MM.1S (cell line): ENCODE data around the gene GPX7.

Experiments
- CTCF ChIP-seq: fragments of 300-600 bp; sonication (generic); IDR thresholded peaks from 2 replicates; pipeline ENCODE4 v1.5.1; 2016; ENCODE audit warnings: antibody characterized with exemption, low read length, mixed read lengths
- EZH2 ChIP-seq: fragments of 300-600 bp; sonication (generic); optimal IDR thresholded peaks from 2 replicates; pipeline ENCODE3; 2017; ENCODE audit warnings: low read depth, mild to moderate bottlenecking, antibody characterized with exemption, low read length, mixed read lengths
- EZH2phosphoT487 ChIP-seq: fragments of 300-600 bp; sonication (generic); IDR thresholded peaks from 2 replicates; pipeline ENCODE4 v1.6.1; 2018; ENCODE audit warnings: antibody characterized with exemption, low read length

- no peak for TF ChIP-seq EZH2
- no peak for TF ChIP-seq CTCF
- TF ChIP-seq EZH2phosphoT487 = no peak
Observed at GRCh38 chr1:52556641-52557360, 45.4 kb upstream of the GPX7 start.
